Tibial artery (tissue), 4 donors: ENCODE measurements around the gene DOCK8.

Experiments
- DNase-seq, 2 donors: peaks; one replicate each; pipeline ENCODE4 v3.0.0-alpha.2; 2019
- H3K27ac ChIP-seq, 2 donors: fragments of 200-600 bp; sonication (generic) in 1 of 2; 1 replicate in 1 of 2; 2 replicates in 1 of 2; pipeline ENCODE4 v1.5.1; 2018 to 2019; ENCODE audit warnings: mild to moderate bottlenecking in 1 of 2
- H3K27me3 ChIP-seq, 2 donors: fragments of 200-600 bp; sonication (generic) in 1 of 2; one replicate each; pipeline versions ENCODE4 v1.5.1 to v1.6.0; 2016 to 2019
- H3K36me3 ChIP-seq, 3 donors: fragments of 200-600 bp; sonication (generic) in 2 of 3; one replicate each; pipeline ENCODE4 v1.5.1; 2016 to 2019; ENCODE audit warnings: mild to moderate bottlenecking in 2 of 3
- H3K4me1 ChIP-seq, 4 donors: fragments of 200-600 bp; sonication (generic) in 2 of 4; 1 replicate in 3 of 4; 2 replicates in 1 of 4; pipeline ENCODE4 v1.5.1; 2016 to 2019
- H3K4me3 ChIP-seq, 2 donors: fragments of 200-600 bp; sonication (generic) in 1 of 2; 1 replicate in 1 of 2; 2 replicates in 1 of 2; pipeline ENCODE4 v1.5.1; 2018 to 2019; ENCODE audit warnings: mild to moderate bottlenecking in 2 of 2
- H3K9me3 ChIP-seq, 3 donors: fragments of 200-600 bp; sonication (generic) in 1 of 3; one replicate each; pipeline ENCODE4 v1.5.1; 2016 to 2019
- intact Hi-C: fragments of 100-400 bp; cut with DNase I; formaldehyde crosslinking; loops from one replicate; pipeline ENCODE4 v1.15.0; 2023; ENCODE audit warnings: low total_unique reads
- TF ChIP-seq, protein P1 (sequence below), 2 experiments: fragments of 200-600 bp in 1 of 2; fragments of 450-650 bp in 1 of 2; IDR thresholded peaks; one replicate each; pipeline ENCODE4 v1.5.1; 2017 to 2019; ENCODE audit warnings: antibody characterized with exemption in 2 of 2, mild to moderate bottlenecking in 1 of 2, moderate library complexity in 1 of 2

The DOCK8 gene

GRCh38 chr9:419571-420171, 205.0 kb downstream of the DOCK8 start:
- intact Hi-C loops = no loop called here
- H3K4me3 ChIP-seq = no peak overlapping the region
- H3K27ac ChIP-seq = no peak overlapping the region
- TF ChIP-seq, protein P1, sequence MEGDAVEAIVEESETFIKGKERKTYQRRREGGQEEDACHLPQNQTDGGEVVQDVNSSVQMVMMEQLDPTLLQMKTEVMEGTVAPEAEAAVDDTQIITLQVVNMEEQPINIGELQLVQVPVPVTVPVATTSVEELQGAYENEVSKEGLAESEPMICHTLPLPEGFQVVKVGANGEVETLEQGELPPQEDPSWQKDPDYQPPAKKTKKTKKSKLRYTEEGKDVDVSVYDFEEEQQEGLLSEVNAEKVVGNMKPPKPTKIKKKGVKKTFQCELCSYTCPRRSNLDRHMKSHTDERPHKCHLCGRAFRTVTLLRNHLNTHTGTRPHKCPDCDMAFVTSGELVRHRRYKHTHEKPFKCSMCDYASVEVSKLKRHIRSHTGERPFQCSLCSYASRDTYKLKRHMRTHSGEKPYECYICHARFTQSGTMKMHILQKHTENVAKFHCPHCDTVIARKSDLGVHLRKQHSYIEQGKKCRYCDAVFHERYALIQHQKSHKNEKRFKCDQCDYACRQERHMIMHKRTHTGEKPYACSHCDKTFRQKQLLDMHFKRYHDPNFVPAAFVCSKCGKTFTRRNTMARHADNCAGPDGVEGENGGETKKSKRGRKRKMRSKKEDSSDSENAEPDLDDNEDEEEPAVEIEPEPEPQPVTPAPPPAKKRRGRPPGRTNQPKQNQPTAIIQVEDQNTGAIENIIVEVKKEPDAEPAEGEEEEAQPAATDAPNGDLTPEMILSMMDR (IDR thresholded peaks at IDR 0.05) = no peak
- H3K27me3 ChIP-seq = no peaks in the 10 kb centered on the region
- DNase-seq = no peak
- H3K4me1 ChIP-seq = no peaks in the 10 kb centered on the region
- no peaks in the 10 kb centered on the region for H3K9me3 ChIP-seq
- H3K36me3 ChIP-seq = no peaks in the 10 kb centered on the region

GRCh38 chr9:421896-422295, 207.2 kb downstream of the DOCK8 start:
- Histone ChIP-seq H3K27me3 (no peaks in the 10 kb centered on the region), H3K9me3 (no peaks in the 10 kb centered on the region), H3K36me3 (no peaks in the 10 kb centered on the region), H3K27ac (no peak overlapping the region), H3K4me3 (no peak overlapping the region), H3K4me1 (no peaks in the 10 kb centered on the region)
- TF ChIP-seq, protein P1 (IDR thresholded peaks at IDR 0.05) = no peak
- intact Hi-C loops = no loop called here
- DNase-seq = no peak

- H3K36me3 ChIP-seq = peaks cover 0 to 4% (median 0%) of the 10 kb centered on the region in 3 donors
- H3K4me3 ChIP-seq = no peak overlapping the region
- no peaks in the 10 kb centered on the region for H3K9me3 ChIP-seq
- H3K4me1 ChIP-seq = no peaks in the 10 kb centered on the region
- intact Hi-C loops = no loop called here
- TF ChIP-seq, protein P1 (IDR thresholded peaks at IDR 0.05) = no peak
- no peak overlapping the region for H3K27ac ChIP-seq
- no peak for DNase-seq
- H3K27me3 ChIP-seq = no peaks in the 10 kb centered on the region
Measured at GRCh38 chr9:426264-426663, 211.6 kb downstream of the DOCK8 start.

GRCh38 chr9:426976-427375, 212.3 kb downstream of the DOCK8 start:
- TF ChIP-seq, protein P1 (IDR thresholded peaks at IDR 0.05) = no peak
- H3K36me3 ChIP-seq = peaks cover 0 to 4% (median 0%) of the 10 kb centered on the region in 3 donors
- no peaks in the 10 kb centered on the region for H3K4me1 ChIP-seq
- no peaks in the 10 kb centered on the region for H3K9me3 ChIP-seq
- no peak overlapping the region for H3K27ac ChIP-seq
- DNase-seq = no peak
- H3K27me3 ChIP-seq = no peaks in the 10 kb centered on the region
- intact Hi-C loops = no loop called here
- no peak overlapping the region for H3K4me3 ChIP-seq

GRCh38 chr9:431701-432100, 217.0 kb downstream of the DOCK8 start:
- no peak for DNase-seq
- intact Hi-C loops = no loop called here
- Histone ChIP-seq H3K4me1 (peaks cover 0 to under 1% (median 0%) of the 10 kb centered on the region in 4 donors), H3K36me3 (peaks cover 0 to 21% (median 0%) of the 10 kb centered on the region in 3 donors), H3K27me3 (no peaks in the 10 kb centered on the region), H3K27ac (no peak overlapping the region), H3K4me3 (no peak overlapping the region), H3K9me3 (no peaks in the 10 kb centered on the region)
- TF ChIP-seq, protein P1 (IDR thresholded peaks at IDR 0.05) = no peak

DNA sequence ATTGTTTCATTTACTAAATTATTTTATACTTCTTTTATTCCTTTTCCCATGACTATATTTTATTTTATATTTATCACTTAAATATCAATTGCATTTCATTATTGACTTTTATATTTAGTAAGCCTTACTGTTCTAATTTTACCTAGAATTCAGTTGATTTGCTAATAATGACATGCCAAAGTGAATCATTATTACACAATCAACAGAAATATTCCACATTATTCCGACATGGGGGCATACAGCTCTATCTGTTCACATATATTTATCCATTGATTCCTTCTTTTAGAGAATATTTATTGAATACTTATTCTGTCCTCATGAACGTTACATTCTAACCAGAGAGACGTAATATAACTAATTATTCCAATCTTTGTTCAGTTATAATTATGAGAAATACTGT, 221.8 kb downstream of the DOCK8 start:
- Histone ChIP-seq H3K4me1 (peaks cover 0 to 18% (median 0%) of the 10 kb centered on the region in 4 donors), H3K9me3 (no peaks in the 10 kb centered on the region), H3K36me3 (peaks cover 0 to 23% (median 0%) of the 10 kb centered on the region in 3 donors), H3K27ac (no peak overlapping the region), H3K4me3 (no peak overlapping the region), H3K27me3 (no peaks in the 10 kb centered on the region)
- DNase-seq = no peak
- TF ChIP-seq, protein P1 (IDR thresholded peaks at IDR 0.05) = no peak
- intact Hi-C loops = no loop called here
